NB4 (cell line): ENCODE measurements around the gene CENPF.

ENCODE experiments used
- DNase-seq: peaks from one replicate; pipeline ENCODE4 v3.0.0; 2010; ENCODE audit warnings: low read depth
- H3K4me3 ChIP-seq: one replicate; pipeline ENCODE4 v1.5.1; 2011; ENCODE audit warnings: mild to moderate bottlenecking, low read depth, low read length, moderate library complexity
- MAX ChIP-seq: IDR thresholded peaks from 2 replicates; pipeline ENCODE4 v1.6.1; 2011; ENCODE audit warnings: low read depth, low read length
- MYC ChIP-seq: IDR thresholded peaks from 2 replicates; pipeline ENCODE4 v1.6.1; 2011; ENCODE audit warnings: low read depth, low read length
- POLR2A ChIP-seq: IDR thresholded peaks from 2 replicates; pipeline ENCODE4 v1.6.1; 2011; ENCODE audit warnings: mild to moderate bottlenecking; ENCODE audit not compliant: insufficient read length; ENCODE audit errors: extremely low read depth
- TF ChIP-seq, protein P1 (sequence below): IDR thresholded peaks from one replicate; pipeline ENCODE4 v1.5.1; 2012; ENCODE audit warnings: low read depth, low read length

CENPF gene

GRCh38 chr1:214634267-214634666 is 31.3 kb downstream of the CENPF start:
- DNase-seq: no peak
- TF ChIP-seq, protein P1, sequence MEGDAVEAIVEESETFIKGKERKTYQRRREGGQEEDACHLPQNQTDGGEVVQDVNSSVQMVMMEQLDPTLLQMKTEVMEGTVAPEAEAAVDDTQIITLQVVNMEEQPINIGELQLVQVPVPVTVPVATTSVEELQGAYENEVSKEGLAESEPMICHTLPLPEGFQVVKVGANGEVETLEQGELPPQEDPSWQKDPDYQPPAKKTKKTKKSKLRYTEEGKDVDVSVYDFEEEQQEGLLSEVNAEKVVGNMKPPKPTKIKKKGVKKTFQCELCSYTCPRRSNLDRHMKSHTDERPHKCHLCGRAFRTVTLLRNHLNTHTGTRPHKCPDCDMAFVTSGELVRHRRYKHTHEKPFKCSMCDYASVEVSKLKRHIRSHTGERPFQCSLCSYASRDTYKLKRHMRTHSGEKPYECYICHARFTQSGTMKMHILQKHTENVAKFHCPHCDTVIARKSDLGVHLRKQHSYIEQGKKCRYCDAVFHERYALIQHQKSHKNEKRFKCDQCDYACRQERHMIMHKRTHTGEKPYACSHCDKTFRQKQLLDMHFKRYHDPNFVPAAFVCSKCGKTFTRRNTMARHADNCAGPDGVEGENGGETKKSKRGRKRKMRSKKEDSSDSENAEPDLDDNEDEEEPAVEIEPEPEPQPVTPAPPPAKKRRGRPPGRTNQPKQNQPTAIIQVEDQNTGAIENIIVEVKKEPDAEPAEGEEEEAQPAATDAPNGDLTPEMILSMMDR: no peak
- TF ChIP-seq MAX: no peak
- TF ChIP-seq POLR2A: no peak
- TF ChIP-seq MYC: no peak
- H3K4me3 ChIP-seq: no peak overlapping the region

- H3K4me3 ChIP-seq: no peak overlapping the region
- no peak for DNase-seq
- TF ChIP-seq MYC (no peak), MAX (no peak), POLR2A (no peak)
- TF ChIP-seq, protein P1: no peak
Observed at GRCh38 chr1:214635086-214635485, 32.1 kb downstream of the CENPF start.

GRCh38 chr1:214635506-214635905 is 32.5 kb downstream of the CENPF start:
- no peak for DNase-seq
- TF ChIP-seq POLR2A: no peak
- TF ChIP-seq, protein P1: no peak
- no peak for TF ChIP-seq MAX
- no peak for TF ChIP-seq MYC
- H3K4me3 ChIP-seq: no peak overlapping the region

GRCh38 chr1:214636436-214636835 is 33.4 kb downstream of the CENPF start:
- no peak overlapping the region for H3K4me3 ChIP-seq
- DNase-seq: no peak
- no peak for TF ChIP-seq MAX
- no peak for TF ChIP-seq POLR2A
- TF ChIP-seq, protein P1: no peak
- no peak for TF ChIP-seq MYC

DNA sequence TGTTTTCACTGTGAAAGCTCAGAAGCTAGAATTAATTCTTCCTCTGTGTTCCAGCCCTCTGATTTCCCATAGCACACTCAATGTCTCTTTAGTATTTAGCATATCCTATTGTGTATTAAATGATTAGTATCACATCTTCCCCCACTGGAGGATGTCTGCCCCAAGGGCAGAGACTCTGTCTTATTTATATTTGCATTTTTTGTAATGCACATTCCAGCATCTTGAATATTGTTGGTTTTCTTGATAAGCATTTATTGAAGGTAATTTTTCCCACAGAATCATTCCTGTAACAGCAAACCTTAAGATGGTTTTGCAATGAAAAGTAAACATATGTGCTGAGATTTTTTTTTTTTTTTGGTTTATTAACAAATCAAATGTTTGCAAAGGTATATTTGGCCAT is 34.1 kb downstream of the CENPF start:
- DNase-seq: no peak
- no peak for TF ChIP-seq MYC
- TF ChIP-seq, protein P1: no peak
- no peak for TF ChIP-seq POLR2A
- TF ChIP-seq MAX: no peak
- H3K4me3 ChIP-seq: no peak overlapping the region
